Stimulated activated CD8-positive, alpha-beta memory T cell treated with anti-CD3 and anti-CD28 coated beads, Interleukin-7, amount 100 ng/mL, for 24 hours (primary cell): ENCODE measurements around the gene RAB20.
"Not testable (repeated sequence)": the region's sequence is repeated elsewhere in the genome, so short reads cannot be mapped to it uniquely, and the experiment has no call there.

Source experiments
- DNase-seq: peaks from one replicate; pipeline ENCODE4 v3.0.0-alpha.2; 2020; ENCODE audit warnings: low read depth

The RAB20 gene

DNA sequence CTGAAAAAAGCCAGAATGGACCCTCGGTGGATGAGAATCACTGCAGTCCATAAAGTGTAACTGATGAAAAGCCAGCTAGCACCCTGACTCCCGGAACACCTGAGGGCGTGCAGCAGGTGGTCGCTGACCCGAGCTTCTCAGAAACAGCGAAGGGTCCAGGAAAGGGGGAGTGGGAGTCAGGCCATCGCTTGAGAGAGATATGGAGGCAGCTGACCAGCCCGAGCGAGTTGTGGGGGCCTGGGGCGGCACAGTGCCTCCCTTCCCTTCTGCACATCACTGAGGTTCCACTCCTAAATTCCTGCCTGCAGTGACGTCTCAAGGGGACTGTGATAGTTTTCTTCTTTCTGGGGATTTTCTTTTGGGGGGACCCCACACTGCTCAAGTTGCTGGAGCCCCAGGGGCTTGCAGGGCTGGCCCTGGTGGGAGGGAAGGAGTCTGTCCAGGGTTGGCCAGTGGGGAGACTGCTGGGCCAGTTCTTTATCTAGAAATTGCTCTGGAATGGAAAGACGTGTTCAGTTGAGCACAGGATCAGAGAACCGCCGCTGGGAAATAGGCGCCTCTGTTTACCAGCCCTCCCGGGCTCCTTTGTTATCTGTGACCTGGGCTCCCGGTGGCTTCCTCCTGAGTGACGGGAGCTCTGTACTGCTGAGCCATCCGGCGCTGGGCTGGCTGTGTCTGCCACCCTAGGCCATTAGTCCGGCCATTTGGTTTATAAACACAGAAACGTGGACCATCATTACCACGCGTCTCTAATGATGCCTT, 71.3 kb downstream of the RAB20 start:
- DNase-seq, result no peak

DNA sequence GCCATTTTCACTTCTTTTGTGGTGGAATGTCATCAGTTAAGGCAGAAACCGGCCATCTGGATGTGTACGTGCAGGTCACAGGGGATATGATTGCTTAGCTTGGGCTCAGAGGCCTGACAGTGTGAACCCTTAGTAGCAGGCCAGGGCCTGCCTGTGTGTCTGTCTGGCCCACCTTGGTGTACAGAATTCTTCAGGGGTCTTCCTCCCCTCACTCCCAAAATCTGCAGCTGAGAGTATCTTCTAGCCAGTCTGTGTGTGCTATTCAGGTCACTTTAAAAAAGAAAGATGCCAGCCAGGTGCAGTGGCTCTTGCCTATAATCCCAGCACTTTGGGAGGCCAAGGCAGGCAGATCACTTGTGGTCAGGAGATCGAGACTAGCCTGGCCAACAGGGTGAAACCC, 74.6 kb downstream of the RAB20 start:
- not testable (repeated sequence) for DNase-seq

GRCh38 chr13:110486061-110486715, 75.3 kb downstream of the RAB20 start:
- DNase-seq, result no peak

GRCh38 chr13:110485604-110486003, 75.9 kb downstream of the RAB20 start:
- no peak for DNase-seq

DNA sequence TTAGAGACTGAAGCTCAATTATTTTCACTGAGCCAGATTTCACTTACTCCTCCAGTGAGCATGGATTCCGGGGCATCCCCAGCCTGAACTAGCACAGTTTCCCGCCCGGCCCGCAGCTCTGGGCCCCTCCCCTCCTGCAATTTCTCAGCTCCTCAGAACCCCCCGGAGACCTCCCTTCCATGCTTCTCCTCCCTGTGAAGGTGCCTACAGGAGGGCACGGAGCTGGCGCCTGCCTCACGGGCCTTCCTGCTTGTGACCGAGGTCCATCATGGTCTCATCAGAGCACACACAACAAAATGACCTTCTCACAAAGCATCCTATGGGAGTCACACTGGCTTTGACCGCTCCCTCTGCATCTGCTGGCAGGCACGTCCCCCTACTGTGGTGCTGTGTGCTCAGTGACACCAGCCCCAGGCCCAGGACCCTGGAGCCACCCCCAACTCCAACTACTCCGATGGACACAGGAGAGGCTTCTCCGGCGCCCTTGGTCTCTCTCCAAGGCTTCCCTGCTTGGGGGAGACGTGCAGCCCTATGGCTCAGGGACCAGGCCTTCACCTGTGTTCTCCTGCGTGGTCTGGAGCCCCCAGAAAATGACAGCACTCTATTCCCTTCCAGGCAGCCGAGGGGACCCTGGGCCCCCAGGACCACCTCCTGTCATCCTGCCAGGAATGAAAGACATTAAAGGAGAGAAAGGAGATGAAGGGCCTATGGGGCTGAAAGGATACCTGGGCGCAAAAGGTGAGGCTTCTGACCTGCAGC, 77.1 kb downstream of the RAB20 start:
- DNase-seq, result no peak

- DNase-seq, result no peak
These were observed 78.0 kb downstream of the RAB20 start for GRCh38 chr13:110483386-110483968.

- no peak for DNase-seq
These were observed 81.4 kb downstream of the RAB20 start for GRCh38 chr13:110480161-110480560.

GRCh38 chr13:110479648-110480047, 81.9 kb downstream of the RAB20 start:
- no peak for DNase-seq

GRCh38 chr13:110479215-110479545, 82.3 kb downstream of the RAB20 start:
- DNase-seq, result no peak

- no peak for DNase-seq
These were observed 82.9 kb downstream of the RAB20 start for GRCh38 chr13:110478405-110479214.

DNA sequence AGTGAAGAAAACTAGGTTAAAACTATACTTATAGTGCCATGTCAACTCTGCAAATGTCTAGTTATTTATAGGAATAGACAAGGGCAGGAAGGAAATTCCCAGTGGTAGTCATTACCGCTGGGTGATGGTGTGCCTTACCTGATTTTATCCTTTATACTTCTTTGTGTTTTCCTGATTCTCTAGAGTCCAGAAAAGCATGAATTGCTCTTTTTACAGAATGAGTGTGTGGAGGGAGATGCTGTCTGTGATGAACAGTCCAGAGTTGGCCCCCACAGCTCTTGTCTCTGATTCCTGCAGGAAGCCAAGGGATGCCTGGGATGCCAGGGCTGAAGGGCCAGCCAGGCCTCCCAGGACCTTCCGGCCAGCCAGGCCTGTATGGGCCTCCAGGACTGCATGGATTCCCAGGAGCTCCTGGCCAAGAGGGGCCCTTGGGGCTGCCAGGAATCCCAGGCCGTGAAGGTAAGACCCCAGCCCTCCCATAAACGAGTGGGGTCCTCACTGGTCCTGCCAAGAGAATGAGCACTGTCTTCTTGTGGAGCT, 83.7 kb downstream of the RAB20 start:
- no peak for DNase-seq

- DNase-seq, result no peak
These were observed 85.3 kb downstream of the RAB20 start for GRCh38 chr13:110476220-110476617.

DNA sequence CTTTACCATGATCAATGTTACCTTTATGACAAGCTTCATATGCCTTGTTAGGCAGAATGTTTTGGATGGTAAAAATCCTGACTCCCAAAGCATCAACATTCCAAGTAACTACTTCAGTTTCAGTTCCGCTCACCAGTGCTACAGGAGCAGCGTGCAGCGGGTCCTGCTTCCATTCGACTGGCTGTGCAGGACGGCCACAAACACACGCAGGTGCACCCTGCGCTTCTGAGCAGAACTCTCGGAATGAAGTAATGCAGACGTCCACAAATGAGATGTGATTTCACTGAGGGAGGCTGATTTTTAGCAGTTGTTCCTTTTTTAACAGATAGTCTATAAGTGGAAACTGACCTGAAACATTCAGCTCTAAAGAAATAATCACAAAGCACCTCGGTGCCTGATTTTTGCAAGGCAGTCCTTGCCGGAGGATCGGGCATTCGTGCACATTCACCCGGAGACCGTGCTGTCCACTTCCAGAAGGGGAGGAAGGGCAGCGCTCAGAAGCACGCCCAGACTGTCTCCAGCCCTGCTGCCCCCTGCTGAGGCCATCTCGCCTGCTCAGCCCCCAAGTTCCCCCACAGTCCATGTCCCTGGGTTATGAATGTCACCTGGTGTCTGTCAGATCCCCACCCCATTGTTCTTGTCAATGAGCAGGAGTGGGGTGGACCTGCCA, 85.8 kb downstream of the RAB20 start:
- no peak for DNase-seq

DNA sequence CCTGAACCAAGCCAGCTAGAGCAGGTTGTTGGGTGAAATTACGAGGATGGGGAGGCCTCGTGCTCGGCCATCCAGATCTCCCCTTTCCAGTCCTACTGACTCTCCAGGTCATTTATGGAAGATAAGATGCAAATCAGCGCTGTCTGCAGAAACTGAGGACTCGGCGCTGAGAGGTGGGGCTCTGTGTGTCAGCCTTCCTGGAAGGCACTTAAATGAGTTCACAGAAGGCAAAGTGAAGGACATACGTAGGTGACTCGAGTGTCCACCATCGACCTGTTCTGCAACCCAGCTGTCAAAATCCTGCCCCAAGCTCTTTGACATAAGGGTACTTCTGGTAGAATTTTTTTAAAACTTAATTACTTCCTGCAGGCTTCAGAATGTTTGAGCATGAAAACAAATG, 86.4 kb downstream of the RAB20 start:
- DNase-seq, result no peak

DNA sequence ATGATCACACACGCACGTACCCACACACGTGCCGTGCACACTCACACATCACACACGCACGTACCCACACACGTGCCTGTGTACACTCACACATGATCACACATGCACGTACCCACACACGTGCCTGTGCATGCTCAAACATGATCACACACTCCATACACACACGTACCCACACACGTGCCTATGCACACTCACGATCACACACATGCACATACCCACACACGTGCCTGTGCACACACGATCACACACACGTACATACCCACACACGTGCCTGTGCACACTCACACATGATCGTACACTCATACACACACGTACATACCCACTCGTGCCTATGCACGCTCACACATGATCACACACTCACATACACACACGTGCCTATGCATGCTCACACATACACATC, 86.8 kb downstream of the RAB20 start:
- DNase-seq, result no peak
